OCI-LY7 (cell line): ENCODE data around the gene DOHH. TPM values are rescaled to one million over a fixed set of nuclear protein-coding genes. Genes with fewer than 3 reads are reported as not detected.

Experiments
- BruUV-seq: library from RNA; stranded (reverse); fragments of 400-500 nt; replicated peaks from 2 replicates; lab custom pipeline; 2021; lab: Mats Ljungman, UMichigan
- CTCF ChIA-PET: fragments of 300-600 bp; sonication (Branson Sonifier 250); formaldehyde crosslinking; loops from one replicate; lab custom pipeline; 2022; ENCODE audit warnings: antibody characterized with exemption; ENCODE audit not compliant: unreplicated experiment; lab: Charles Lee
- POLR2A ChIA-PET: fragments of 300-600 bp; sonication (Branson Sonifier 250); formaldehyde crosslinking; loops from one replicate; lab custom pipeline; 2022; ENCODE audit warnings: antibody characterized with exemption; lab: Charles Lee
- DNase-seq: peaks from one replicate; pipeline ENCODE4 v3.0.0-alpha.2; 2015; ENCODE audit warnings: low spot score
- H2AFZ ChIP-seq: fragments of 200-600 bp; sonication (generic), shearing (Covaris generic); 2 replicates; pipeline ENCODE4 v1.6.1; 2014; ENCODE audit warnings: mild to moderate bottlenecking, antibody characterized with exemption, low read length, moderate library complexity
- H3K27ac ChIP-seq: fragments of 200-600 bp; sonication (generic); 2 replicates; pipeline ENCODE4 v1.5.1; 2014; ENCODE audit warnings: mixed run types, low read depth, mild to moderate bottlenecking, moderate library complexity, low read length, inconsistent platforms; ENCODE audit not compliant: poor library complexity, severe bottlenecking
- H3K36me3 ChIP-seq: fragments of 200-600 bp; sonication (generic); 2 replicates; pipeline ENCODE4 v1.6.1; 2014; ENCODE audit warnings: mild to moderate bottlenecking, antibody characterized with exemption, low read length, moderate library complexity, mixed read lengths; ENCODE audit not compliant: insufficient read depth
- H3K4me1 ChIP-seq: fragments of 200-600 bp; sonication (generic); 2 replicates; pipeline ENCODE4 v1.5.1; 2014; ENCODE audit warnings: mild to moderate bottlenecking, low read length; ENCODE audit not compliant: insufficient read depth, poor library complexity, severe bottlenecking
- H3K4me2 ChIP-seq: fragments of 200-600 bp; sonication (generic); 2 replicates; pipeline ENCODE4 v1.6.1; 2014; ENCODE audit warnings: mild to moderate bottlenecking, low read length
- H3K4me3 ChIP-seq: fragments of 200-600 bp; sonication (generic); 2 replicates; pipeline ENCODE4 v1.5.1; 2014; ENCODE audit warnings: mild to moderate bottlenecking, low read depth, low read length; ENCODE audit not compliant: poor library complexity, severe bottlenecking
- H3K79me2 ChIP-seq: fragments of 200-600 bp; sonication (generic); 2 replicates; pipeline ENCODE4 v1.6.1; 2016; ENCODE audit warnings: low read depth, mild to moderate bottlenecking, low read length, moderate library complexity, mixed read lengths; ENCODE audit not compliant: insufficient read depth
- H3K9me2 ChIP-seq: fragments of 200-600 bp; sonication (generic); 2 replicates; pipeline ENCODE4 v1.6.1; 2016; ENCODE audit warnings: mild to moderate bottlenecking, low read length, mixed read lengths; ENCODE audit not compliant: insufficient read depth
- H3K9me3 ChIP-seq: fragments of 200-600 bp; sonication (generic); 2 replicates; pipeline ENCODE4 v1.6.1; 2014; ENCODE audit warnings: mild to moderate bottlenecking, mixed run types, low read length, mixed read lengths
- H4K20me1 ChIP-seq: fragments of 200-600 bp; sonication (generic); 2 replicates; pipeline ENCODE4 v1.6.1; 2014; ENCODE audit warnings: mild to moderate bottlenecking, antibody characterized with exemption, low read length, moderate library complexity, mixed read lengths; ENCODE audit not compliant: insufficient read depth
- CTCF ChIP-seq: fragments of 200-600 bp; sonication (generic); conservative IDR thresholded peaks from 2 replicates; pipeline ENCODE4 v1.5.1; 2014; ENCODE audit warnings: mild to moderate bottlenecking, antibody characterized with exemption, low read length, moderate library complexity, mixed read lengths
- EZH2phosphoT487 ChIP-seq: fragments of 200-600 bp; sonication (generic); IDR thresholded peaks from 2 replicates; pipeline ENCODE4 v1.6.1; 2018; ENCODE audit warnings: low read depth, borderline replicate concordance, mild to moderate bottlenecking, mixed run types, antibody characterized with exemption, low read length, moderate library complexity, mixed read lengths
- intact Hi-C: fragments of 100-400 bp; cut with micrococcal nuclease; formaldehyde crosslinking; loops from one replicate; pipeline ENCODE4 v1.10.0; 2022; ENCODE audit not compliant: unreplicated experiment
- total RNA-seq, 2 experiments: library from RNA; depleted of rRNA in 1 of 2; stranded (reverse); fragments of >200 nt in 1 of 2; shearing (Covaris generic) in 1 of 2; gene quantifications; 2 replicates each; pipeline ENCODE4 v1.2.3, GENCODE V29; 2014 to 2022

DOHH gene
- total RNA-seq, 2 experiments from 2014 or later, result 11.3 to 13.1 TPM

DNA sequence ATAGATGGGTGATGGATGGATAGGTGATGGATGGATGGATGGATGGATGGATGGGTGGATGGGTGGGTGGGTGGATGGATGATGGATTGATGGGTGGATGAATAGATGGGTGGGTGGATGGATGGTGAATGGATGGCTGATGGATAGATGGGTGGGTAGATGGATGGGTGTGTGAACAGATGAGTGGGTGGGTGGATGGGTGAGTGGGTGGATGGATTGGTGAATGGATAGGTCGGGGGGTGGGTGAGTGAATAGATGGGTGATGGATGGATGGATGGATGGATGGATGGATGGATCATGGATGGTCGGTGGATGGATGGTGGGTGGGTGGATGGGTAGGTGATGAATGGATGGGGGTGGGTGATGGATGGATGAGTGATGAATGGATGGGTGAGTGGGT, 23.6 kb downstream of the DOHH start:
- no TSS peak for BruUV-seq
- POLR2A ChIA-PET, result no interaction called here
- no peak for DNase-seq

GRCh38 chr19:3475449-3475848, 25.0 kb downstream of the DOHH start:
- H3K36me3 ChIP-seq, result no peaks in the 10 kb centered on the region
- no peaks in the 10 kb centered on the region for H3K79me2 ChIP-seq
- H3K4me3 ChIP-seq, result no peak overlapping the region
- no peak for TF ChIP-seq EZH2phosphoT487
- no peak for TF ChIP-seq CTCF
- intact Hi-C loops, result no loop called here
- no peak overlapping the region for H2AFZ ChIP-seq
- no TSS peak for BruUV-seq
- ChIA-PET POLR2A (no interaction called here), CTCF (no interaction called here)
- no peaks in the 10 kb centered on the region for H3K9me3 ChIP-seq
- no peaks in the 10 kb centered on the region for H3K9me2 ChIP-seq
- no peak overlapping the region for H3K27ac ChIP-seq
- no peaks in the 10 kb centered on the region for H4K20me1 ChIP-seq
- H3K4me2 ChIP-seq, result no peak overlapping the region
- DNase-seq, result no peak
- H3K4me1 ChIP-seq, result peaks cover 25% of the 10 kb centered on the region

More for the DNA sequence above, 23.6 kb downstream of the DOHH start:
- Histone ChIP-seq H3K4me2 (no peak overlapping the region), H3K9me2 (no peaks in the 10 kb centered on the region), H3K36me3 (no peaks in the 10 kb centered on the region), H4K20me1 (no peaks in the 10 kb centered on the region), H3K79me2 (no peaks in the 10 kb centered on the region), H3K27ac (no peak overlapping the region), H2AFZ (no peak overlapping the region), H3K4me1 (peaks cover 39% of the 10 kb centered on the region), H3K4me3 (no peak overlapping the region), H3K9me3 (no peaks in the 10 kb centered on the region)
- no peak for TF ChIP-seq CTCF
- no peak for TF ChIP-seq EZH2phosphoT487
- CTCF ChIA-PET, result no interaction called here
- intact Hi-C loops, result no loop called here

GRCh38 chr19:3474614-3475013, 25.9 kb downstream of the DOHH start:
- H4K20me1 ChIP-seq, result no peaks in the 10 kb centered on the region
- no peak overlapping the region for H3K4me3 ChIP-seq
- CTCF ChIA-PET, result no interaction called here
- no peaks in the 10 kb centered on the region for H3K79me2 ChIP-seq
- no peak overlapping the region for H2AFZ ChIP-seq
- POLR2A ChIA-PET, result no interaction called here
- intact Hi-C loops, result no loop called here
- no peak overlapping the region for H3K4me2 ChIP-seq
- no peak overlapping the region for H3K27ac ChIP-seq
- no peaks in the 10 kb centered on the region for H3K9me3 ChIP-seq
- TF ChIP-seq EZH2phosphoT487 (no peak), CTCF (no peak)
- no peak for DNase-seq
- peaks cover 17% of the 10 kb centered on the region for H3K4me1 ChIP-seq
- H3K9me2 ChIP-seq, result no peaks in the 10 kb centered on the region
- no peaks in the 10 kb centered on the region for H3K36me3 ChIP-seq
- BruUV-seq, result no TSS peak
